Hepatocyte (in vitro differentiated cells): ENCODE results near the gene VANGL2. TPM values are rescaled to one million over a fixed set of nuclear protein-coding genes. Genes with fewer than 3 reads are reported as not detected.

Source experiments
- DNase-seq: peaks from one replicate; pipeline ENCODE4 v3.0.0-alpha.2; 2016; ENCODE audit warnings: low spot score
- H2AFZ ChIP-seq: fragments of 200-600 bp; sonication (generic); 2 replicates; pipeline ENCODE4 v1.6.0; 2016; ENCODE audit warnings: antibody characterized with exemption, mild to moderate bottlenecking
- H3K27ac ChIP-seq: fragments of 200-600 bp; sonication (generic); 2 replicates; pipeline ENCODE4 v1.5.1; 2016; ENCODE audit warnings: mild to moderate bottlenecking
- H3K27me3 ChIP-seq: fragments of 200-600 bp; sonication (generic); 2 replicates; pipeline ENCODE4 v1.6.1; 2016
- H3K36me3 ChIP-seq: fragments of 200-600 bp; sonication (generic); replicated peaks from 2 replicates; pipeline ENCODE4 v1.5.1; 2016; ENCODE audit warnings: low read depth; ENCODE audit not compliant: insufficient read depth
- H3K4me1 ChIP-seq: fragments of 200-600 bp; sonication (generic); 2 replicates; pipeline ENCODE4 v1.5.1; 2016; ENCODE audit warnings: mild to moderate bottlenecking, moderate library complexity; ENCODE audit not compliant: insufficient read depth
- H3K4me2 ChIP-seq: fragments of 200-600 bp; sonication (generic); 2 replicates; pipeline ENCODE4 v1.6.0; 2016
- H3K4me3 ChIP-seq: fragments of 200-600 bp; sonication (generic); 2 replicates; pipeline ENCODE4 v1.5.1; 2016; ENCODE audit warnings: mild to moderate bottlenecking
- H3K79me2 ChIP-seq: fragments of 200-600 bp; sonication (generic); 2 replicates; pipeline ENCODE4 v1.6.0; 2017; ENCODE audit warnings: mild to moderate bottlenecking
- H3K9me2 ChIP-seq: fragments of 200-600 bp; sonication (generic); replicated peaks from 2 replicates; pipeline ENCODE4 v1.6.0; 2017; ENCODE audit warnings: mild to moderate bottlenecking; ENCODE audit not compliant: insufficient read depth
- H3K9me3 ChIP-seq: fragments of 200-600 bp; sonication (generic); 2 replicates; pipeline ENCODE4 v1.5.1; 2016; ENCODE audit warnings: low read depth, mild to moderate bottlenecking
- H4K20me1 ChIP-seq: fragments of 200-600 bp; sonication (generic); 2 replicates; pipeline ENCODE4 v1.6.0; 2016; ENCODE audit warnings: mild to moderate bottlenecking; ENCODE audit not compliant: insufficient read depth, poor library complexity, severe bottlenecking
- CTCF ChIP-seq: fragments of 200-600 bp; sonication (generic); IDR thresholded peaks from 2 replicates; pipeline ENCODE4 v1.5.1; 2016; ENCODE audit warnings: antibody characterized with exemption, mild to moderate bottlenecking; ENCODE audit not compliant: poor library complexity
- EZH2 ChIP-seq: fragments of 200-600 bp; sonication (generic); IDR thresholded peaks from 2 replicates; pipeline ENCODE4 v1.6.1; 2016; ENCODE audit warnings: antibody characterized with exemption, mild to moderate bottlenecking, borderline replicate concordance
- EZH2phosphoT487 ChIP-seq: fragments of 200-600 bp; sonication (generic); IDR thresholded peaks from one replicate; pipeline ENCODE4 v1.6.1; 2018; ENCODE audit warnings: antibody characterized with exemption, mild to moderate bottlenecking, low read depth, moderate library complexity; ENCODE audit not compliant: unreplicated experiment, severe bottlenecking
- WGBS: methylation state at CpG from one replicate; pipeline ENCODE4 v1.1.6; 2016; ENCODE audit warnings: low lambda C conversion rate; ENCODE audit errors: missing lambda C conversion rate; 5-methylcytosine and 5-hydroxymethylcytosine counted together
- polyA plus RNA-seq: library from polyadenylated mRNA; unstranded; fragments of >200 nt; fragmentation: Nextera tagmentation; extraction: Ambion mirVana; gene quantifications from 2 replicates; pipeline ENCODE4 v1.2.1, GENCODE V29; 2016
- total RNA-seq: library from RNA; depleted of rRNA; stranded (reverse); fragments of >200 nt; gene quantifications from 2 replicates; pipeline ENCODE4 v1.2.3, GENCODE V29; 2014

VANGL2 gene
- total and polyA plus RNA-seq, 2 experiments from 2014 or later = 8.2 to 10.9 TPM

GRCh38 chr1:160465123-160465522 lies 64.8 kb downstream of the VANGL2 start:
- Histone ChIP-seq H3K79me2 (no peaks in the 10 kb centered on the region), H3K4me3 (no peak overlapping the region), H3K9me3 (no peaks in the 10 kb centered on the region), H3K27me3 (no peaks in the 10 kb centered on the region), H4K20me1 (no peaks in the 10 kb centered on the region), H3K4me2 (no peak overlapping the region), H3K9me2 (no peaks in the 10 kb centered on the region), H3K4me1 (no peaks in the 10 kb centered on the region), H3K27ac (no peak overlapping the region), H2AFZ (no peak overlapping the region), H3K36me3 (no peaks in the 10 kb centered on the region)
- DNase-seq = no peak
- 94% methylated on average over 6 of the region's 6 CpGs for WGBS
- TF ChIP-seq EZH2phosphoT487 = no peak
- no peak for TF ChIP-seq CTCF
- no peak for TF ChIP-seq EZH2

DNA sequence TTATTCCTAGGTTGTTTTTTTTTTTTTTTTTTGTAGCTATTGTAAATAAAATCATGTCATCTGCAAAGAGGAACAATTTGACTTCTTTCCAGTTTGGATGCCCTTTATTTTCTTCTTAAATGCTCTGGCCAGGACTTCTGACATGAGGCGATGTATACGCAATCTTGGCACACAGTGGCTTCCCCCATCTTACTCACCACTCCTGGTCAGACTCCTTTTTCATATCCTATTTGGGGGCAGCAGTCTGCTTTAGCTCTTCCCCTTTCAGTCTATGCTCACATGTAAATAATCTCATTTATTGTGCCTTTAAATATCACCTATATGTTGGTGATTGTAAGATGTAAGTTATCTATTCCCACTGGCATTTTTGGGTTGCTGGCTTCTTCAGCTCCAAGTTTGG lies 66.6 kb downstream of the VANGL2 start:
- DNase-seq = no peak

GRCh38 chr1:160467576-160467975 lies 67.2 kb downstream of the VANGL2 start:
- no peak overlapping the region for H3K4me2 ChIP-seq

More for the DNA sequence above, 66.6 kb downstream of the VANGL2 start:
- no peak overlapping the region for H3K4me3 ChIP-seq
- 91% methylated on average over 2 of the region's 2 CpGs for WGBS
- no peak overlapping the region for H3K27ac ChIP-seq
- TF ChIP-seq CTCF (no peak), EZH2phosphoT487 (no peak), EZH2 (no peak)
- H3K4me2 ChIP-seq = no peak overlapping the region
- no peaks in the 10 kb centered on the region for H3K27me3 ChIP-seq
- no peaks in the 10 kb centered on the region for H4K20me1 ChIP-seq
- no peaks in the 10 kb centered on the region for H3K9me3 ChIP-seq
- no peaks in the 10 kb centered on the region for H3K9me2 ChIP-seq
- no peaks in the 10 kb centered on the region for H3K4me1 ChIP-seq
- no peak overlapping the region for H2AFZ ChIP-seq
- H3K36me3 ChIP-seq = no peaks in the 10 kb centered on the region
- no peaks in the 10 kb centered on the region for H3K79me2 ChIP-seq

More at GRCh38 chr1:160467576-160467975, 67.2 kb downstream of the VANGL2 start:
- no peaks in the 10 kb centered on the region for H3K9me2 ChIP-seq
- no peak for DNase-seq
- no peak overlapping the region for H2AFZ ChIP-seq
- H3K27me3 ChIP-seq = no peaks in the 10 kb centered on the region
- no peak overlapping the region for H3K27ac ChIP-seq
- H3K4me1 ChIP-seq = no peaks in the 10 kb centered on the region
- no peak overlapping the region for H3K4me3 ChIP-seq
- no peaks in the 10 kb centered on the region for H4K20me1 ChIP-seq
- H3K36me3 ChIP-seq = no peaks in the 10 kb centered on the region
- H3K9me3 ChIP-seq = no peaks in the 10 kb centered on the region
- TF ChIP-seq CTCF (no peak), EZH2 (no peak), EZH2phosphoT487 (no peak)
- no peaks in the 10 kb centered on the region for H3K79me2 ChIP-seq
